ENCODE data around the gene ZBTB40. TPM values are rescaled to one million over a fixed set of nuclear protein-coding genes. Genes with fewer than 3 reads are reported as not detected.
A peak's percentile ranks its signal among the peaks of the same experiment; 100 is the strongest.

Gene ZBTB40
- total RNA-seq, 1 donor from 2014 or later: 7.4 TPM

DNA sequence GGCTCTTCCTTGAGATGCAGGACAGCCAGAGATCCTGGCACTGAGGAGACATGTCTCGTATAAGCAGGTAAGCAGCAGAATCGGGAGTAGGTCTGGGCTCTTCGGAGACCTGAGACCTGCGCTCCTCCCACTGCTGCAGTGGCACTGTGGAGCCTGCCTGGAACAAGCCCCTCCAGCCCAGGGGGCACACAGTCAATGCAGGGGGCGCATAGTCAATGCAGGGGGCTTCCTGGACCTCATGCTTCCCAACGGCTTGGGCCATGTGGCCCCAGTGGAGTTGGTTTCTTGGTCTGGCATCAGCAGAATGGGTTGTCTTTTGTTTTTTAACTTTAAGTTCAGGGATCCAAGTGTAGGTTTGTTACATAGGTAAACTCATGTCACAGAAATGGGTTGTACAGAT, 83.7 kb downstream of the ZBTB40 start:
- TF ChIP-seq, protein P1, sequence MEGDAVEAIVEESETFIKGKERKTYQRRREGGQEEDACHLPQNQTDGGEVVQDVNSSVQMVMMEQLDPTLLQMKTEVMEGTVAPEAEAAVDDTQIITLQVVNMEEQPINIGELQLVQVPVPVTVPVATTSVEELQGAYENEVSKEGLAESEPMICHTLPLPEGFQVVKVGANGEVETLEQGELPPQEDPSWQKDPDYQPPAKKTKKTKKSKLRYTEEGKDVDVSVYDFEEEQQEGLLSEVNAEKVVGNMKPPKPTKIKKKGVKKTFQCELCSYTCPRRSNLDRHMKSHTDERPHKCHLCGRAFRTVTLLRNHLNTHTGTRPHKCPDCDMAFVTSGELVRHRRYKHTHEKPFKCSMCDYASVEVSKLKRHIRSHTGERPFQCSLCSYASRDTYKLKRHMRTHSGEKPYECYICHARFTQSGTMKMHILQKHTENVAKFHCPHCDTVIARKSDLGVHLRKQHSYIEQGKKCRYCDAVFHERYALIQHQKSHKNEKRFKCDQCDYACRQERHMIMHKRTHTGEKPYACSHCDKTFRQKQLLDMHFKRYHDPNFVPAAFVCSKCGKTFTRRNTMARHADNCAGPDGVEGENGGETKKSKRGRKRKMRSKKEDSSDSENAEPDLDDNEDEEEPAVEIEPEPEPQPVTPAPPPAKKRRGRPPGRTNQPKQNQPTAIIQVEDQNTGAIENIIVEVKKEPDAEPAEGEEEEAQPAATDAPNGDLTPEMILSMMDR (IDR thresholded peaks at IDR 0.05; ENCODE audit: insufficient read depth, low read length, severe bottlenecking): no peak
- no peaks in the 10 kb centered on the region for H3K27me3 ChIP-seq (ENCODE audit: control insufficient read depth, insufficient read depth, low read length)
- no peak for DNase-seq (ENCODE audit: low read depth)
- no peak overlapping the region for H3K4me3 ChIP-seq (ENCODE audit: low read depth, low read length)
- H3K36me3 ChIP-seq (ENCODE audit: control insufficient read depth, insufficient read depth, low read length): no peaks in the 10 kb centered on the region
- FAIRE-seq: no peak

DNA sequence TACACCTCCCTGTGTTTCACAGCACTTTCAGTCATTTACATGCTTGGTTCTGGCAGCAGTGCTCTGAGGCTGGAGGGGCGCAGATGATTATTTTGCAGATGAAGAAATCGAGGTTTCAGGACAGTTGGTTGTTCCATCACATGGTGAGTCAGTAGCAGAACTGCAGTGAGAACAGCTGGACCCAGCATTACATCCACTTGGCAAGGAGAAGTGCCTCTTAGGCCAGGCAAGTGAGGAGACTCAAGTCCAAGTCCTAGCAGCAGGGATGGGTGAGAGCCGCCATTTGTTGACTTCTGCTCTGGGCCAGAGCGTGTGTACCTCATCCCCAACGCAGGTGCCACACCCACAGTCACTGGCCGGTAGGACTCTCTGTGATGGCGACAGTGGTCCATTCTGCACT, 84.9 kb downstream of the ZBTB40 start:
- peak; percentile 93 for FAIRE-seq

DNA sequence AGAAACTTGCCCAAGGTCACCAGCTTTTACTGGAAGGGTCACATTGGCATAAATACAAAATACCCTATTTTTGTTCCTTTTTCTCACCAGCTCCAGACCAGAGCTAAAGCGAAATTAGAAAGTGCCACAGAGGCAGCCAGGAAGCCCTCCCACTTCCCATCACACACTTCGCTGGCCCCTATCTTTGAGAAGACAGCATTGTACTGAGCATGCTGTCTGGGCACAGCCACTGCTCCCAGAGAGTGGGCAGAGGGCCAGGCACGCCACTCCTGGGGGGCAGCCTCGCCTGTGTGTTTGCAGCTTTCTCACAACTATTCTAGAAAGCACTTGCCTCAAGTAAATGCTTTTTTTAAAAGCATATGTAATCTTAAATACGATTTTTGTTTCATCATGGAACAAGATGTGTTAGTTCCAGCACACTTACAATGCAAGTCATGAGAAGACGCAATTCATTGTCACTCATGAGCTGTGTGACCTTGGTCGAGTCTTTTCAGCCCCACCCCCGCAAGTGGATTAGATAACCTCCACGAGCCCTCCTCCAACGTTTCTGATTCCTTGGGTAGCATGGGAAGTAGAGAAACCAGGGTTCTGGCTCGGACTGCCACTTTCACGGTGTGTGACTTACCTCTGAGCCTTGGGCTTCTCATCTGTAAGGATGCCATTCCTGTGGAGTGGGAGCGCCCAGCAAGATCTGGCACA, 85.9 kb downstream of the ZBTB40 start:
- Histone ChIP-seq H3K4me3 (ENCODE audit: low read depth, low read length) (no peak overlapping the region), H3K36me3 (ENCODE audit: control insufficient read depth, insufficient read depth, low read length) (no peaks in the 10 kb centered on the region), H3K27me3 (ENCODE audit: control insufficient read depth, insufficient read depth, low read length) (no peaks in the 10 kb centered on the region)
- DNase-seq (ENCODE audit: low read depth): no peak
- no peak for FAIRE-seq
- TF ChIP-seq, protein P1 (IDR thresholded peaks at IDR 0.05; ENCODE audit: insufficient read depth, low read length, severe bottlenecking): no peak

More for the DNA sequence above, 84.9 kb downstream of the ZBTB40 start:
- no peaks in the 10 kb centered on the region for H3K36me3 ChIP-seq (ENCODE audit: control insufficient read depth, insufficient read depth, low read length)
- H3K27me3 ChIP-seq (ENCODE audit: control insufficient read depth, insufficient read depth, low read length): no peaks in the 10 kb centered on the region
- no peak for DNase-seq (ENCODE audit: low read depth)
- H3K4me3 ChIP-seq (ENCODE audit: low read depth, low read length): no peak overlapping the region
- TF ChIP-seq, protein P1 (IDR thresholded peaks at IDR 0.05; ENCODE audit: insufficient read depth, low read length, severe bottlenecking): no peak

DNA sequence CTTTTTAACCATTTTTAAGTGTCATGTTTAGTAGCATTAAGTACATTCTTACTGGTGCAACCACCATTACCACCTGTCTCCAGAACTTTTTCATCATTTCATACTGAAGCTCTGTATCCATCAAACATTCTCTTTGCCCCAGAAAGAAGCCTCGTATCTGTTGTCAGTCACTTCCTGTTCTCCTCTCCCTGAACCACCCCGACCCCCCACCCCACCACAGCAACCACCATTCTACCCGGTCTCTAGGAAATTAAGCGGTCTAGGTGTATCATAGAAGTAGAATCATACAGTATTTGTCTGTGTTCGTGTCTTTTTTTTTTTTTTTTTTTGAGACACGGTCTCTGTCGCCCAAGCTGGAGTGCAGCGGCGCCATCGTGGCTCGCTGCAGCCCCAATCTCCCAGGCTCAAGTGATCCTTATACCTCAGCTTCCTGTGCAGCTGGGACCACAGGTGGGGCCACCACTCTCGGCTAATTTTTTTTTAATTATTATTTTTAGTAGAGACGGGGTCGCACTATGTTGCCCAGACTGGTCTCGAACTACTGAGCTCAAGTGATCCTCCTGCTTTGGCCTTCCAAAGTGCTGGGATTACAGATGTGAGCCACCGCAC, 88.0 kb downstream of the ZBTB40 start:
- Histone ChIP-seq H3K4me3 (ENCODE audit: low read depth, low read length) (no peak overlapping the region), H3K36me3 (ENCODE audit: control insufficient read depth, insufficient read depth, low read length) (no peaks in the 10 kb centered on the region), H3K27me3 (ENCODE audit: control insufficient read depth, insufficient read depth, low read length) (no peaks in the 10 kb centered on the region)
- no peak for DNase-seq (ENCODE audit: low read depth)
- TF ChIP-seq, protein P1 (IDR thresholded peaks at IDR 0.05; ENCODE audit: insufficient read depth, low read length, severe bottlenecking): no peak
- no peak for FAIRE-seq

DNA sequence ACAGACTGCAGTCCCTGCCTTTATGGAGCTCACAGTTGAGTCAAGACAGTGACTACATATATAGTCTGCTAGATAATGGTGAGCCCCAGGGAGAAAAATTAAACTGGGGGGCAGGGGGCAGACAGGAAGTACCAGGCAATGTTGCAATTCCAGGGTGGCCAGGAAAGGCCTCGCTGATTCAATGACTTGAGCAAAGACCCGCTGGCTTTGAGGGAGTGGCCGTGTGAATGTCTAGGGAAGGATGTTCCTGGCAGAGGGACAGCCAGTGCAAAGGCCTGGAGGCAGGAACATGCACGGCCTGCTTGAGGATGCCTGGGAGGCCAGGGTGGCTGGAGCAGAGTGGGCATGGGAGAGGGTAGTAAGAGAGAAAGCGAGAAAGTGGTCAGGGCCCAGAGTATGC, 88.7 kb downstream of the ZBTB40 start:
- Histone ChIP-seq H3K27me3 (ENCODE audit: control insufficient read depth, insufficient read depth, low read length) (peaks cover 3% of the 10 kb centered on the region), H3K4me3 (ENCODE audit: low read depth, low read length) (no peak overlapping the region), H3K36me3 (ENCODE audit: control insufficient read depth, insufficient read depth, low read length) (no peaks in the 10 kb centered on the region)
- TF ChIP-seq, protein P1 (IDR thresholded peaks at IDR 0.05; ENCODE audit: insufficient read depth, low read length, severe bottlenecking): no peak
- FAIRE-seq: no peak
- DNase-seq (ENCODE audit: low read depth): no peak

Measured in bronchial epithelial cell (primary cell).